ENCODE results near the gene GNAL.

GRCh38 chr18:11906176-11906575, 217.1 kb downstream of the GNAL start:
- TF ChIP-seq CTCF (IDR thresholded peaks at IDR 0.05) (no peak), POLR2AphosphoS5 (IDR thresholded peaks at IDR 0.05) (no peak), POLR2A (IDR thresholded peaks at IDR 0.05) (no peak), EP300 (IDR thresholded peaks at IDR 0.05) (no peak)
